Cerebellar cortex (tissue), 1 donor: ENCODE results near the gene SREK1.
"Not testable (repeated sequence)": the region's sequence is repeated elsewhere in the genome, so short reads cannot be mapped to it uniquely, and the experiment has no call there.

ENCODE experiments used
- DNase-seq: peaks from one replicate; pipeline ENCODE4 v3.0.0-alpha.2; 2015; ENCODE audit warnings: low spot score

The SREK1 gene

DNA sequence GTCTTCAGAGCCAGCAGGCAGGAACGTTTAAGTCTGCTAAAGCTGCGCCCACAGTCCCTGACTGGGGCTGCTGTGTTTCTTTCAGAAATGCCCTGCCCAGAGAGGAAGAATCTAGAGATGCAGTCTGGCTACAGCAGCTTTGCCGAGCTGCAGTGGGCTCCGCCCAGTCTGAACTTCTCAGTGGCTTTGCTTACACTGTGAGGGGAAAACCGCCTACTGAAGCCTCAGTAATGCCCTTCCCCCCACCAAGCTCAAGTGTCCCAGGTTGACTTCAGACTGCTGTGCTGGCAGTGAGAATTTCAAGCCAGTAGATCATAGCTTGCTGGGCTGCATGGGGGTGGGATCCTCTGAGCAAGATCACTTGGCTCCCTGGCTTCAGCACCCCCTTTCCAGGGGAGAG, 78.4 kb downstream of the SREK1 start:
- DNase-seq, result no peak

DNA sequence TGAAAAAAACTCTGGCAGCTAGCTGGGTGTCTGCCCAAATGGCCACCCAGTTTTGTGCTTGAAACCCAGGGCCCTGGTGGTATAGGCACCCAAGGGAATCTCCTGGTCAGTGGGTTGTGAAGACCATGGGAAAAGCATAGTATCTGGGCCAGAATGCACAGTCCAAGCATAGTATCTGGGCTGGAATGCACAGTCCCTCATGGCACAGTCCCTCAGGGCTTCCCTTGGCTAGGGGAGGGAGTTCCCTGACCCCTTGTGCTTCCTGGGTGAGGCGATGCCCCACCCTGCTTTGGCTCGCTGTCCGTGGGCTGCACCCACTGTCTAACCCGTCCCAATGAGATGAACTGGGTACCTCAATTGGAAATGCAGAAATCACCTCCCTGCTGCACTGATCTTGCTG, 78.8 kb downstream of the SREK1 start:
- DNase-seq, result not testable (repeated sequence)

GRCh38 chr5:66223637-66224036, 79.5 kb downstream of the SREK1 start:
- peak; percentile 6 for DNase-seq

DNA sequence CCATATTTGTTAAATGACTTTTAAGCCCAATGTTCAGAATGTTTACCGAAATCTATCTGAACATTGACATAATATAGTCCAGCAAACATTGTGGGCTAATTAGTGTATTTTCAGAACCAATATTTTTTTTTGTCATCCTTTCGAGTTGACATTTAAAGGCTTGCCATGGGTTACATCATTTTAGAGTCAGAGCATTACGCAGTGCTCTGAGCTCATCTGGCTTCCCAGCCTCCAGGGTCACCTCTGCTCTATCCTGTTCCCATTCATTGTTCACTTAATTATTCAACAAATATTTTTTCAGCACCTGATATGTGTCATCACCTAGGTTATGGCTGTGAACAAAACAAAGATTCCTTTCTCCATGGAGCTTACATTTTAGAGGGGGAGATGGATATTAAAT, 80.2 kb downstream of the SREK1 start:
- no peak for DNase-seq

DNA sequence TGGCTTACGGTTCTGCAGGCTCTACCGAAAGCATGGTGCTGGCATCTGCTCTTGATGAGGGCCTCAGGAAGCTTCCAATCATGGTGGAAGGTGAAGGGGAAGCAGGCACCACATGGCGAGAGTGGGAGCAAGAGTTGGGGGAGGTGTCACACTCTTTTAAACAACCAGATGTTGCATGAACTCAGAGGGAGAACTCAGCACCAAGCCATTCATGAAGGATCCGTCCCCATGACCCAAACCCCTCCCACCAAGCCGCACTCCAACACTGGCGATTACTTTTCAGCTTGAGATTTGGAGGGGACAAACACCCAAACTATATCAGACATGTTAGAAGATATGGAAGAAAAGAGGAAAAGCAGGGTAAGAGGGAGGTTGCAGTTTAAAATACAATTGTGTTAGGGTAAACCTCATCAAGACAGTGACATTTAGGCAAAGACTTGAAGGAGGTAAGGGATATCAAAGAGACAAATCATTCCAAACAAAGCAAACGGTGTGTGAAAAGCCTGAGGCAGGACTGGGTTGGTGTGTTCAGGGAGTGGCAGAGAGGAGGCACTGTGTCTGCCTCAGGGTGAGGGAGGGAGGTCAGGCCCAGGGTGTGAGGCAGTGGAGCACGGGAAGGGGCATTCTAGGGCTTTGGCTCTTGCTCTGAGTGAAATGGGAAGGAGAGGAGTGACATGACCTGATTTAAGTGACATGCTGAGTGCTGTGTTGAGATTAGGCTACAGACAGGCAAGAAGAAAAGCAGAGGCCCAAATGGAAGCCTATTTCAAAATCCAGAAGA, 80.9 kb downstream of the SREK1 start:
- no peak for DNase-seq

- no peak for DNase-seq
Measured at GRCh38 chr5:66230551-66230950, 86.5 kb downstream of the SREK1 start.

GRCh38 chr5:66231508-66231907, 87.4 kb downstream of the SREK1 start:
- DNase-seq, result no peak

DNA sequence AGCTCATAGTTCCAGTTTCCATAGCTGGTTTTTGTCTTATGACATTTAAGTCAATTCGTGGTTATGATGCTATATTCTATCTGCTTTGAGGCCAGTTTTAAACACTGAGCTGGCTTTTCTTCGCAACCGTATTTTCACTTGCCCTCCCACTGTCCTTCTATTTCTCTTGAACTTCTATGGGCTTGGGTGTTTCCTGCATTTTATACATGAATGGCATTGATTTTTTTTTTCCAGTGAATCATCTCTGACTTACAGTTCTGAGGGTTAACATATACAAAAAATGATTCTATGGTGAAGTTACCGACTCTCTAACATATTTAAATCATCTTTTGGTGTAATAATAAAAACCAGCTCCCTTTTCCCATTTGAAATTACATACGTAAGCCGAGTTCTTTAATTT, 88.2 kb downstream of the SREK1 start:
- DNase-seq, result no peak

- DNase-seq, result no peak
Measured at GRCh38 chr5:66232706-66233445, 88.8 kb downstream of the SREK1 start.
